ENCODE results near the gene CTNNA3.
"Not testable (repeated sequence)": the region's sequence is repeated elsewhere in the genome, so short reads cannot be mapped to it uniquely, and the experiment has no call there.

CTNNA3 gene

DNA sequence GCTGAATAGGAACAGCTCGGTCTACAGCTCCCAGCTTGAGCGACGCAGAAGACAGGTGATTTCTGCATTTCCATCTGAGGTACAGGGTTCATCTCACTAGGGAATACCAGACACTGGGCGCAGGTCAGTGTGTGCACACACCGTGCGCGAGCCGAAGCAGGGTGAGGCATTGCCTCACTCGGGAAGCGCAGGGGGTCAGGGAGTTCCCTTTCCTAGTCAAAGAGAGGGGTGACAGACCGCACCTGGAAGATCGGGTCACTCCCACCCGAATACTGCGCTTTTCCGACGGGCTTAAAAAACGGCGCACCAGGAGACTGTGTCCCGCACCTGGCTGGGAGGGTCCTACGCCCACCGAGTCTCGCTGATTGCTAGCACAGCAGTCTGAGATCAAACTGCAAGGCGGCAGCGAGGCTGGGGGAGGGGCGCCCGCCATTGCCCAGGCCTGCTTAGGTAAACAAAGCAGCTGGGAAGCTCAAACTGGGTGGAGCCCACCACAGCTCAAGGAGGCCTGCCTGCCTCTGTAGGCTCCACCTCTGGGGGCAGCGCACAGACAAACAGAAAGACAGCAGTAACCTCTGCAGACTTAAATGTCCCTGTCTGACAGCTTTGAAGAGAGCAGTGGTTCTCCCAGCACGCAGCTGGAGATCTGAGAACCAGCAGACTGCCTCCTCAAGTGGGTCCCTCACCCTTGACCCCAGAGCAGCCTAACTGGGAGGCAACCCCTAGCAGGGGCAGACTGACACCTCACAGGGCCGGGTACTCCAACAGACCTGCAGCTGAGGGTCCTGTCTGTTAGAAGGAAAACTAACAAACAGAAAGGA lies 465.1 kb downstream of the CTNNA3 start:
- not testable (repeated sequence) for DNase-seq

DNA sequence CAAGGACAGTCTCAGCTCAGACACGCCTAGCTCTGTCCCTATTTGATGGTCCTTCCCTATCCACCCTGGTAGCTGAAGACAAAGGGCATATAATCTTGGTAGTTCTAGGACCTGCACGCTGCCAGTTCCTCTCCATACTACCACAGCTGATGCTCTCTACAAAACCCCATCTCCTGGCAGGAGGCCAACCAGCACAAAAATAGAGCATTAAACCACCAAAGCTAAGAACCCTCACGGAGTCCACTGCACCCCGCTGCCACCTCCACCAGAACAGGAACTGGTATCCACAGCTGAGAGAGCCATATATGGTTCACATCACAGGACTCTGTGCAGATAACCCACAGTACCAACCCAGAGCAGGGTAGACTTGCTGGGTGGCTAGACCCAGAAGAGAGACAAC lies 470.8 kb downstream of the CTNNA3 start:
- no peak for DNase-seq

DNA sequence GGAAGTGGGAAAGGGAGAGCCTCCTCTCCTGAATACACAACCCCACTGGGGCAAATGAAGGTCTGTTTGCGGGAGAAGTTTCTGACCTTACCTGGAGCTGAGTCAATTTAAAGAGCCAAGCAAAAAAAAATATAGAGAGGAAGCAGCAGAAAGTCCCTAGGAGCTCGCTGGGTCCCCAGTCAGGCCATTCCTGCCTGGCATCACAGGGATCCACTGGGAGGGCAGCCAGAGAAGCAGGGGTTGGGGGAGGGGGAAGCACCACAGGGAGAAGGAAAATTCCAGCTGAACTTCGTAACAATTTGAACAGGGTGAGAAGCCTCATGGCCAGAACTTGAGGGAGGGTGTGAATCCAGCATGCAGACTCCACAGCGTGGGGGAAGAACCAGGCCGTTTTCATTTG lies 471.4 kb downstream of the CTNNA3 start:
- DNase-seq, result no peak

DNA sequence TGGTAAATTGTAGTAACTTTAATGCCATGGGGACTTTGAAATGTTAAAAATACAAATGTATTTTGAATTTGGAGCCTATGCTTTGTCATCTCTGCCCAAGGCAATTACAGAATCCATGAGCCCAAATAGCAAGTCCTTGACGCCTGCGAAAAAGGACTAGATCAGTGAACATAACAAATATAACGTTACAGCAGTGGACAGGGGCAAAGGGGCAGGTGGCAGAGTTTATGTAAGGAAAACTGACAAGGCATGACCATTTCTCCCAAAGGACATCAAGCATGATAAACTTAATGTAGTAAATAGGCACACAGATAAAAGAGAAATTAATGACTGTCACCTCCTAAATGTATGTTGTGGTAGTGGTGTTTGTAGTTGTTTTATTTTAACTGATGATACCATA lies 473.1 kb downstream of the CTNNA3 start:
- no peak for DNase-seq

DNA sequence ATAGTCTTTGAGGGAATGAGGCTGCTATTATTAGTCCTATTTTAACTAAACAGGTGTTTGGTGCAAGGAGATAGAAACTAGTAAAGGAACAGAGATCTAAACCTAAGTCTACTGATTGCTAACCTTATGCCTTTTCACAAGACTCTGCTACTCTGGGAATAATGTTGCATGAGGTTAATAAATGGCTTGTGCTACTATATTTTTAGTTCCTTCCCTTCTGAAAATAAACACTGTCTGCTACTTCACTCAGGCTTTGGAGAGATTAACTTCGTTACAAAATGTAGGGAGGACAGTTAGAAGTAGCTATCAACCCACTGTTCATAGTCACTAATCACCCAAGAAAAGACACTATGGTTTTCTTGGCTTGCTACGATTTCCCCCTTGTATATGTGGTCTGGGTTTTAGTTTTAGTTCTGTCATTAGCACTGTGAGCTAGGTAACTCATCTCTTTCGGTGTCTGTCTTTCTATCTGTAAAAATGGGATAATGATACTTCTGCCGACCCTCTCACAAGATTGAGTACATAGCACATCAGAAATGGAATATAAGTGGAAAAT lies 474.0 kb downstream of the CTNNA3 start:
- DNase-seq, result no peak

DNA sequence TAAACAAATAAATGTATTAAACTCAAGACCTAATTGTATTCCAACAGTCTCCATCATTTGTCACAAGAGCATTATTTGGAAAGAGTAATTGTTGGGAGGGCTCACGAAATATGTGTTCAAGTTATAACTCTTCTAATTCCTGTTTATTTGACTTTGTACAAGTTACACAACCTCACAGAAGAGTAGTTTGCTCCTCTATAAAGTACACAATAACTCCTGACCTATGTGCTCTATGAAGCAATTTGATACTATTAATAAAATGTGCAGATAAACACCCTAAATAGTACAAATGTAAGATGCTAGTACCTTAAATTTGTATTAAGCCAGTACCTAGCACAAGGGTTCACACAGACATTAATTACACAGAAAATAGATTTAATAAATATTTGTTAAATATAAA lies 484.3 kb downstream of the CTNNA3 start:
- DNase-seq, result no peak

DNA sequence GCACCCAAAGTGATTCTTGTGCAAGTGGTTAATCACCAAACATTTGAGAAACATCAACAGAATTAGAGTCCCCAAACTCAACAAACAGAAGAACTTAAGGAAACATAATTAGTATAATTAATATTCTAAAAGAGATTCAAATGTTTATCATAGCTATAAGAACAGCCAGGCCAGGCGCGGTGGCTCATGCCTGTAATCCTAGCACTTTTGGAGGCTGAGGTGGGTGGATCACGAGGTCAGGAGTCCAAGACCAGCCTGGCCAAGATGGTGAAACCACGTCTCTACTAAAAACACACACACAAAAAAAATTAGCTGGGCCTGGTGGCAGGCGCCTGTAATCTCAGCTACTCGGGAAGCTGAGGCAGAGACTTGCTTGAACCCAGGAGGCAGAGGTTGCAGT lies 488.1 kb downstream of the CTNNA3 start:
- DNase-seq, result not testable (repeated sequence)

DNA sequence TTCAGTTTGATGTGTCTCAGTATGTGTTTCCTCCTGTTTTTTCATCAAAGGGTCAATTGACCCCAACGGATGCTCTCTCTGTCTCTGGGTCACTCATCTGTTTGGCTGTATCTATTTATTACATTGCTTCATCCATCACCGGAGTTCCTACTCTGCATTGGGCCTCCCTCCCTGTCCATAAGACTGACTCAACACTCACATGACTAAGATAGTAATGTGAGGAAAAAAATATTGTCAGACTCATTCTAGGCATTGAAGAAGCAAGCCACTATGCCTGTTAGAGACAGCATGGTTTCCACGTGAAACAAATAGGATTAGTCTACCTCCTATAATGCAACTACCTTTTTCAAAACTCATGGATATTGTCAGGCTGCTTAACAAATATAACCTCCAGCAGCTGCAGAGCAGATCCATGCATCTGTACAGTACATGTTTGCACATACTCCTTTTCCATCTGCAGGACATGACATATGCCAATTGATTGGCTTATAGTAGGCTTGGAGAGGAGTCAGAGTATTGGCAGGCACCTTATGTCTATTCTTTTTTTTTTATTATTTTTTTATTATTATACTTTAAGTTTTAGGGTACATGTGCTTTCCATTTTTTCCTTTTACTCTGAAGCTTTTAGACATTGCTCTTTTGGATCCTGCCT lies 495.0 kb downstream of the CTNNA3 start:
- no peak for DNase-seq

DNA sequence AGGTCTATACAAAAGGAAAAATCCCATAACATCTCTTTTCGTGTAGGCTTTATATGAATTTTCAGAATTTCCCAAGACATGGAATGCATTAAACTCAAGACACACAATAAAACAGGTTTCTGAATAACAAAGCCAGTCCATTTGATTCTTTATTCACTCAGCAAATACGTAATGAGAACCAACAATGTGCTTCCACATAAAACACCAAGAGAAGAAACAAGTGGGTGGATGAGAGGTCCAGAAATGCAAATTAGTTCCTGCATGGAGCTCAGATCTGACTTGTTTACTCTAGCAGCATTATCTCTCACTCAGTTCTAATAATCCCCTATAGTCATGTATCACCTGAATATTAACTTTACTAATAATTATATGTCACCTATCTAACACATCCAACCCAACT lies 520.6 kb downstream of the CTNNA3 start:
- DNase-seq, result no peak

DNA sequence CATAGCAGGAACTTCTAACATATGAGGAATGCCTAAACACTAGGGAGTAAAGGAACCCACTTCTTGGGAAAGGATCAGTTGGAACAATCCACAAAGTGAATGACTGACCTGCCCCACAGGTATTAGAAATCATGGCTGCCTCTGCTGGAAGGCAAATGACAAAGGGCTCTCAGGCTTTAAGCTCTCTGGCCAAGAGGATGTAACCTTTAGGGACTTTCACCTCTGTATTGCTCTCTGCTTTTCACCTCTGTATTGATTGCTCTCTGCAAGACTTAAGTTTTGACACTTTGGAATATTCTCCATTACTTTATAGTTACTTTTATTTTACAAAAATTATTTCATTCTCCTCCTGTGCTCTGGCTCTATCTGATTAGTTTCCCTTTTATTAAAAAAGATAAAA lies 522.2 kb downstream of the CTNNA3 start:
- no peak for DNase-seq

DNA sequence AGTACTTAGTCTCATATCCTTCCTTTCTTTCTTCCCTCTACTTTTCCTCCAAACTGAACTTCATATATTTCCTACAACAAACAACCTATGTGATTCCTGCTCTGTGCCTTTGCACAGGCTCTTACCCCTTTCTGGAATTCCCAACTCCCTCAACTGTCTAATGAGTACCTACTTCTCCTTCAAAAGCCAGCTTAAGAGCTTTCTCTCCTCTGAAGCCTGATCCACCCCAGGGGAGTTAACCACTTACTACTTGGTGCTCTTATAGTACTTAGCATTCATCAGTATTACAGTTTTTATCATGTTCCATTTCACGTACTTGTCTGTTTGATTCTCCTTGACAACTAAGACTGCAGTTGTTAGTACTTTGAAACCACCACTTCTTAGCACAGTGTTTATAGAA lies 524.0 kb downstream of the CTNNA3 start:
- no peak for DNase-seq

DNA sequence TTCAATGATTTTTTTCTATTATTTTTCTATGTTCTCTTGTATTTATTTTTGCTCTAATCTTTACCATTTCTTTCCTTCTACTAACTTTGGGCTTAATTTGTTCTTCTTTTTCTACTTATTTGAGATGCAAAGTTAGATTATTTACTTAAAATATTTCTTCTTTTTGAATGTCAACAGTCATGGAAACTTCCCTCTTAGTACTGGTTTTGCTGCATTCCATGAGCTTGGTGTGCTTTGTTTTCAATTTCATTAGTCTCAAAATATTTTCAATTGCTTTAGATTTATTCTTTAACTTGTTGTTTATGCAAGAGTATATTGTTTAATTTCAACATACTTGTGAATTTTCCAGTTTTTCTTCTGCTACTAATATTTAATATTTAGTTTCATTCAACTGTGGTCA lies 539.8 kb downstream of the CTNNA3 start:
- DNase-seq, result no peak

DNA sequence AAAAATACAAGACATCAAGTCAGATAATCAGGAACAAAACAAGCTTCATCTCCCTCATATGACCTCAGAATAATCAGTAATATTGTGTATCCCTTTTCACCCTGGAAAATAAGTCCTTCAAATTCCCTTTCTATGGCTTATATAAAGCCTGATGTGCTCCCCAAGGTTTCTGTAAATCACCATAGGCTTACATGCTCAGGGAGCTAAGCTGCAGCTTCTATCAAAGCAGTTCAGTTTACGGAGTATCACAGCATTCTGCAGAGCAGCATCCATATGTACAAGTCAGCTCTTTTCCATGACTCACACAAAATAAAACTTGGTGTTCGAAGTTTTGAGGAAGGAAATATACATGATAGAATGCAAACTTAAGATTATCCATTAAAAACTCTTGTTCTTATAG lies 544.5 kb downstream of the CTNNA3 start:
- no peak for DNase-seq

DNA sequence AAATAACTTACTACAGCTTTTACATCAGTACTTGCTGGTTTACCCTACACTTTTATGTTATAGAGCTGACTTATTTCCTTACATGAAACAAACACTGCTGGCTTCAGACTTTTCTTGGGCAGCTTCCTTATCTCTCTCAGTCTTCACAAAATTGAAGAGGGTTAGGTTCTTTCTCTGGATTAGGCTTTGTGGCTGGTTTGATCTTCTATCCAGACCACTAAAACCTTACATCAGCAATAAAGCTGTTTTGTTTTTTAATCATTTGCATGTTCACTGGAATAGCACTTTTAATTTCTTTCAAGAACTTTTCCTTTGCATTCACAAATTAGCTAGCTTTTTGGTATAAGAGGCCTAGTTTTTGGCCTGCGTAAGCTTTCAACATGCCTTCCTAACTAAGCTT lies 551.5 kb downstream of the CTNNA3 start:
- DNase-seq, result no peak

DNA sequence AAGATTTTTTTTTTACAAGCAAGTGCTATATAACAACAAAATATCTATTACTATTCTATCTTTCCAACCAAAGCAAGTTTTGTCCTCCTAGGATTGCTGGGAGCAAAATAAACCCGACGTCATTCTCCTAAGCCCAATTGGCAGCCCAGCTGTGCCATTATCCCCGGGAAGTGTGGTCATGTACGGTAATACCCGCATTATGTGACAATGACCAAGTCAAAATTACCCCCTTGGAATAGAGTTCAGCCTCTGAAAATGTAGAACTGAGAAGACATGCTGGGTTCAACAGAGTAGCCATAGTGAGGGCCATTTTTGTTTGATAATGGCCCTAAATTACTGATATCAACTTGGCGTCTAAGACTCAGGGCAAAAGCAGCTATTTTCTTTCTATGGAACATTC lies 554.7 kb downstream of the CTNNA3 start:
- no peak for DNase-seq

DNA sequence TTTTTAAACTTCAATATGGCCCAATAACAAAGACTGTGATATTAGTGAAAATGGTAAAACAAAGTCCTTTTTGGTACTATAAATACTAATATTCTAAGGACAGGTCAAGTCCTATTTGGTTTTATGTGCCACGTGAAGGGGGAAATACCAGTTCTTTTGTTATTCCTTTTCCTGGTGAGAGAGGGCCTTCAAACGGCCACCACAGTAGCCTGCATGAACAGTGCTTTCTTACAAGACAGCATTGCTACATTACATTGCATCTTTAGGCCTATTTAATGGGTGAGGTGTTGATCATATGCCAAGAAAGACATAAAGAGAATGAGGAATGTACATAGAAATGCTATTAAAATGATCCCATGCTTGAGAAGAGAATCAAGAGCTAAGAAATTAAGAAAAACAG lies 555.4 kb downstream of the CTNNA3 start:
- DNase-seq, result no peak

DNA sequence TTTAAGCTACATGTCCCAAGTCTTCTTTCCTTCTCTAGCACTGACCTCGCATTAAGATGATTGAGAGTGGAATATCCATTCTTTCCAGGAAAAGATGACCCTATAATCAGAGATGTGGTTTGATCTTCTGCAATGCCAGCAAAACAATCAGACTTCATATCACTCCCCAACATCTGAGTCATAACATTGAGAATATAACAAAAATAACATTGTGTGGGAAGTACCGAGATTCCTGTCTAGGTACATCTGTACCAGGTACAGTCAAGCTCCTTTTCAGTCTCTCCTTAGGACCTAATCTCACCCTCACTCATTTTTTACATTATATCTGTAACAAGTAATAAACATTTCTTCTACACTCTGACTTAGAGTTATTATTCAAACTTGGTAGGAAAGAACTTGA lies 568.6 kb downstream of the CTNNA3 start:
- DNase-seq, result no peak

DNA sequence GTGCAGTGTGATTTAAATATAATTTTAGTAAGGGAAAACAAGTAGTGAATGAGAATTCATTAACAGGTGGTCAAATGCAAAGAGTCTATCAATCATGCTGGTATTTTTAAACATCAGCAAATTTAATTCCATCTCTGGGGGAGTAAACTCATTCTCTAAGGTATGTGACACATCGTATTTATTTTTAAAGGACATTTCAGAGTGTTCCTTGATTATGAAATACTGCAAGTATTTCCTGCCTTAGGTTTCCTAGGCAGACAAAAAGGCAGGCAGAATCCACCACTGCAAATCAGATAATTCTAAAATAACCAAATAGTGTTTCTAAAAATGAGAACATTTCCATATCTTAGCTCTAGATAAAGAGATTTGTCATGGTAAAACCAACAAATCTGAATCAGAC lies 576.3 kb downstream of the CTNNA3 start:
- DNase-seq, result no peak

DNA sequence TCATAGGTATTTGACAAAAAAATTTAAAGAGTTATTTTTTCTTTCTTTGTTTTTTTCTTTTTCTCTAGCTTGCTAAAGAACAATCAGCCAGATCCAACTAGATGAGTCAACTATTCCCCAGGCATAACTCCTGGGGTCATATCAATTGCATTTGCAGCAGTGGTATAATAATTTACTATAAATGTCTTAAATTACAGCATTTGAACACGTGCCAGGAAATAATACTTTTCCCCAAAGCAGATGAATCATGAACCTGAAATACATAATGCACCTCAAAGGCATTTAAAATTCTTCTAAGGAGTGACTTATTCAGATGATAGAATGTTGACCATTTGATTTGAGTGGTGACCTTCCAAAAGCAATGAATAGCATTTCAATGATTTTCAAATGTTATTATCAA lies 580.0 kb downstream of the CTNNA3 start:
- DNase-seq, result no peak

DNA sequence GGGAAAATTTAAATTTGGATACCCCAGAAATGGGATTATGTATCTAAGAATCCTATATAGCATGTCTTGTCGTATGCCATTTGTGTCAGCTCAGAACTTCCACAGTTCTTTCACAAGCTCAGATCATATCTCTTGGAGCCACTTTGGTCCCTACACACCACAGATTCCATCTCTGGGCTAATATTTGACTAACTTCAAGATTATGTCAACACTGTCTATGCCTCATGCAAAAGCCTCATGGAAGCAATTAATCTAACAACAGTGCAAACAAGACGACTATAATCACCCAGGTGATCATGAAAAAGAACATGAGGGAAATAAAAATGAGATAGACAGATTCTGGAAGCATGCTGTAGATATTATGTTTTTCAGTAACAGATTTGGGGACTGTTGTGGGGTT lies 581.0 kb downstream of the CTNNA3 start:
- no peak for DNase-seq

DNA sequence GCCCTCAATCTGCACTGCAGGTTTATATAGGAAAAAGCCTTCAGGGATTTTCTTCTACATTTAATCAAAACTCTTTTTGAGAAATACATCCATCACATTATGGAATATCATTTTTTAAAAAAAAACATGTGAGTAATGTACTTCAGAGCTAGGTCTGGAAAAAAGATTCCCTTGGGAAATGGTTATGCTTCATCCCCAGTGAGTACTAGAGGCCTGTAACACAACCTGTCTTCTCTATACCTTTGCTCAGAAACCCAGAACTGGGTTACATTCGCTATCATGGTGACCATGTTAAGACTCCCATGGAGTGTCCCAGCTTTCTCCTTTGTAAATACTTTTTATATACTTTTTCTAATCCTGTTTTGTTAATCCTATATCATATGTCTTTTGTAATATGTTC lies 583.2 kb downstream of the CTNNA3 start:
- no peak for DNase-seq

DNA sequence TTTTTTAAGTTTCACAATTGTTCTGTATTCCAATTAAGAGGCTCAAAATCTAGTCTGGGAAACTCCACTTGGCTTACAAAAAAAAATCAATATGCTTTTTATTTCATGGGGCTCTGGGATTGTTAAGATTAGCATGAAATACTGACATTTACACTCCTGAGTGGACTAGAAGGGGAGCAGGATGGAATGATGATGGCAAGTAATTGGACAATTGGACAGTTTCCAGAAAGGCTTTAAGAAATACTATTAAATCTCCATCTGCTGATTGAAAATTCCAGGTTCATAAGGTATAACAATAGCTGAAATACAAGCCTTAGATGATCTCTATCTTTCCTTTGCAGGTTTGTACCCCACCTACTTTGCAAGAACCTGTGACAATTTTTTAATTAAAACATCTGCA lies 585.7 kb downstream of the CTNNA3 start:
- DNase-seq, result no peak

DNA sequence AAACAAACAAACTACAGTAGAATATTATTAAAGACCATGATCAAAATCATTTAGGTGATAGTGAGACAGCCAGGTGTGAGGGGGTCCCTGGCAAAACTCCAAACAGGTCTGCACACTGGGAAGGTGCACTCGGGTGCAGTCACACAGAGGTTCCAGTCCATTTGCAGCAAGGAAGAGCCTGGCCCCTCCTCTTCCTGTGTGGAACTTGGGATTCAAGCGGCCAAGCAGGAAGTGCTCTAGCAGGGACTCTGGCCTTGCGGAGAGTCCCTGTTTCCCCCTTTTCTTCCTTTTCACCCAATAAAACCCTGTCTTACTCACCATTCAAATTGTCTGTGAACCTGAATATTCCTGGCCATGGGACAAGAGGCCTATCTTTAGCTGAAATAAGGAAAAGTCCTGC lies 588.3 kb downstream of the CTNNA3 start:
- no peak for DNase-seq

DNA sequence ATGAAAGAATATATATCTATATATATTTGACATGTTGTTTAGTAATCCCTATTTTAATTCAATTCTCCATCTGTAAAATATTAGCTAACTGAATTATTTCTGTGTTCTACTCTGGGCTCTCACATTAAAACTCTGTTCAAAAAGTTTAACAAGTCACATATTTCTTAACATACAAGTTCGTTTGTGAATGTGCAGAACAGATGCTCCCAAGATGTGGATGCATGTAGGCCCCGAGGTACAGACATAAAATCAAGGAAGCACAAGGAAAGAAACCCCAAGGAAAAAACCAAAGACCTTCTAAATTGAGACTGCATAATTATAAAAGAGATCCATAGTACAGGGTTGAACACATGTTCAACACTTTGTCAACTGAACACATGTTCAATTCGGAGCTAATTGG lies 595.0 kb downstream of the CTNNA3 start:
- DNase-seq, result no peak

DNA sequence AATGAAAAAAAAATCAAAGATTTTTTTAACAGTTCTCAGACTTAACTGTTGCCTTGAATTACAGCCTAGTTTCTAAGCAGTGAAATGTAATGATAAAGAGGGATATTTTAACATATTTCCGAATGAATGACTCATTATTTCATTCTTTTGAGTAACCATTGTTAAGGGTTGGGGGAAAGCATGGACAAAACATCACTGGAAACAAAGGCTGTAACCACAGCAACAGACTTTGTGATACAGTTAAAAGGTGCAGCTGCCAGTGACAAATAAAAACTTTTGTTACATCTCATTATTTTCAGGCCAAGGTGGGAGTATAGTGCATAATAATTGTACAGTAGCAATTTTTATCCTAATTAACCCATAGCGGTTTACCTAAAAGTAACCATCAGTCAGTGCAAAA lies 597.5 kb downstream of the CTNNA3 start:
- no peak for DNase-seq

Measured in NCI-H1105 (cell line).